H1 (cell line): ENCODE results near the gene RARRES1. TPM values are rescaled to one million over a fixed set of nuclear protein-coding genes. Genes with fewer than 3 reads are reported as not detected.

Experiments
- CTCF ChIA-PET: fragments of 300-600 bp; sonication (Branson Sonifier 250); formaldehyde crosslinking; loops from one replicate; lab custom pipeline; 2021; ENCODE audit not compliant: partially characterized antibody; lab: Charles Lee
- POLR2A ChIA-PET: fragments of 300-600 bp; sonication (Branson Sonifier 250); formaldehyde crosslinking; loops from one replicate; lab custom pipeline; 2021; ENCODE audit warnings: inconsistent platforms; ENCODE audit not compliant: partially characterized antibody; lab: Charles Lee
- DNase-seq, 2 experiments: peaks; one replicate each; pipeline versions ENCODE4 v3.0.0 to v3.0.0-alpha.2; 2010 to 2022; ENCODE audit warnings: low spot score in 2 of 2, low read depth in 1 of 2, mixed read lengths in 1 of 2
- FAIRE-seq: peaks from 2 replicates; lab custom pipeline; 2011; peaks lifted over from hg19 to GRCh38; lab: Jason Lieb, UNC
- H2AFZ ChIP-seq: 2 replicates; pipeline ENCODE4 v1.8.1; 2012; ENCODE audit warnings: low read length, inconsistent platforms
- H2AK5ac ChIP-seq: 2 replicates; pipeline ENCODE4 v1.6.1; 2013; ENCODE audit warnings: low read depth, low read length
- H2BK120ac ChIP-seq: replicated peaks from 2 replicates; pipeline ENCODE3; 2013; ENCODE audit warnings: low read depth, low read length, inconsistent platforms
- H2BK12ac ChIP-seq: 2 replicates; pipeline ENCODE4 v1.6.1; 2013; ENCODE audit warnings: low read depth, low read length
- H2BK15ac ChIP-seq: 2 replicates; pipeline ENCODE4 v1.6.1; 2013; ENCODE audit warnings: low read length
- H2BK20ac ChIP-seq: 2 replicates; pipeline ENCODE4 v1.6.1; 2013; ENCODE audit warnings: low read length
- H2BK5ac ChIP-seq: 2 replicates; pipeline ENCODE4 v1.6.1; 2013; ENCODE audit warnings: low read depth, low read length
- H3K14ac ChIP-seq: 2 replicates; pipeline ENCODE4 v1.6.1; 2013; ENCODE audit warnings: inconsistent platforms; ENCODE audit not compliant: insufficient read length
- H3K18ac ChIP-seq: 2 replicates; pipeline ENCODE4 v1.6.1; 2013; ENCODE audit warnings: low read length; ENCODE audit errors: extremely low read depth
- H3K23ac ChIP-seq: 2 replicates; pipeline ENCODE4 v1.6.1; 2013; ENCODE audit warnings: inconsistent platforms; ENCODE audit not compliant: insufficient read length
- H3K23me2 ChIP-seq: 2 replicates; pipeline ENCODE4 v1.6.1; 2013; ENCODE audit warnings: low read depth, low read length
- H3K27ac ChIP-seq: 2 replicates; pipeline ENCODE4 v1.6.1; 2011; ENCODE audit warnings: low read depth, low read length, inconsistent platforms
- H3K27me3 ChIP-seq, 4 experiments: replicated peaks in 1 of 4; 1 replicate in 1 of 4; 2 replicates in 3 of 4; pipeline versions ENCODE4 v1.6.1 to v1.8.1; 2011 to 2013; ENCODE audit warnings: low read length in 3 of 4, mild to moderate bottlenecking in 3 of 4, inconsistent platforms in 2 of 4, mixed read lengths in 2 of 4, moderate library complexity in 1 of 4; ENCODE audit not compliant: control insufficient read depth in 3 of 4, insufficient read depth in 3 of 4; ENCODE audit errors: extremely low read depth in 1 of 4
- H3K36me3 ChIP-seq, 4 experiments: 2 replicates each; pipeline versions ENCODE4 v1.6.1 to v1.8.1; 2011 to 2013; ENCODE audit warnings: mild to moderate bottlenecking in 4 of 4, low read length in 3 of 4, moderate library complexity in 2 of 4, control low read depth in 1 of 4, inconsistent platforms in 1 of 4; ENCODE audit not compliant: insufficient read depth in 4 of 4, control insufficient read depth in 2 of 4
- H3K4ac ChIP-seq: replicated peaks from 2 replicates; pipeline ENCODE3; 2013; ENCODE audit warnings: low read length, low read depth, mixed read lengths, inconsistent platforms; ENCODE audit not compliant: insufficient read length
- H3K4me1 ChIP-seq, 4 experiments: replicated peaks in 1 of 4; 1 replicate in 1 of 4; 2 replicates in 3 of 4; pipeline versions ENCODE4 v1.6.1 to v1.8.1; 2011 to 2013; ENCODE audit warnings: low read length in 3 of 4, inconsistent platforms in 2 of 4, mixed read lengths in 1 of 4; ENCODE audit not compliant: insufficient read depth in 4 of 4, control insufficient read depth in 3 of 4
- H3K4me2 ChIP-seq, 2 experiments: 2 replicates each; pipeline versions ENCODE4 v1.6.1 to v1.8.1; 2011 to 2013; ENCODE audit warnings: low read depth in 2 of 2, low read length in 2 of 2, control low read depth in 1 of 2, inconsistent platforms in 1 of 2, mild to moderate bottlenecking in 1 of 2; ENCODE audit not compliant: insufficient read depth in 1 of 2
- H3K4me3 ChIP-seq, 4 experiments: fragments of 200-600, 300-600 bp in 1 of 4; sonication (generic), shearing (Covaris generic), sonication (Bioruptor Twin) in 1 of 4; 2 replicates each; pipeline versions ENCODE4 v1.5.1 to v1.8.1; 2011 to 2016; ENCODE audit warnings: low read length in 4 of 4, low read depth in 3 of 4, control low read depth in 2 of 4, inconsistent platforms in 2 of 4, mild to moderate bottlenecking in 2 of 4, mixed read lengths in 1 of 4, moderate library complexity in 1 of 4; ENCODE audit not compliant: insufficient read depth in 2 of 4; ENCODE audit errors: extremely low read depth in 1 of 4
- H3K56ac ChIP-seq: replicated peaks from 2 replicates; pipeline ENCODE3; 2013; ENCODE audit warnings: low read depth, mild to moderate bottlenecking, mixed read lengths, low read length, inconsistent platforms; ENCODE audit not compliant: insufficient read length
- H3K79me1 ChIP-seq: 2 replicates; pipeline ENCODE4 v1.6.1; 2013; ENCODE audit warnings: low read depth, low read length, control low read depth
- H3K79me2 ChIP-seq, 2 experiments: 2 replicates each; pipeline versions ENCODE4 v1.6.1 to v1.8.1; 2012 to 2013; ENCODE audit warnings: low read length in 2 of 2, mild to moderate bottlenecking in 2 of 2, inconsistent platforms in 1 of 2; ENCODE audit not compliant: insufficient read depth in 2 of 2, control insufficient read depth in 1 of 2
- H3K9ac ChIP-seq, 4 experiments: replicated peaks in 1 of 4; 1 replicate in 1 of 4; 2 replicates in 3 of 4; pipeline versions ENCODE4 v1.6.1 to v1.8.1; 2011 to 2013; ENCODE audit warnings: low read depth in 3 of 4, low read length in 3 of 4, control low read depth in 2 of 4, mild to moderate bottlenecking in 2 of 4, moderate library complexity in 2 of 4, inconsistent platforms in 1 of 4; ENCODE audit errors: extremely low read depth in 1 of 4
- H3K9me3 ChIP-seq, 2 experiments: 2 replicates each; pipeline versions ENCODE4 v1.6.1 to v1.8.1; 2012 to 2013; ENCODE audit warnings: mild to moderate bottlenecking in 2 of 2, moderate library complexity in 2 of 2, control low read depth in 1 of 2, inconsistent platforms in 1 of 2, low read depth in 1 of 2, low read length in 1 of 2, mixed read lengths in 1 of 2; ENCODE audit not compliant: insufficient read depth in 2 of 2
- H4K20me1 ChIP-seq, 2 experiments: replicated peaks in 1 of 2; 2 replicates each; pipeline versions ENCODE3 to v1.8.1; 2011 to 2013; ENCODE audit warnings: inconsistent platforms in 2 of 2, low read length in 2 of 2, mild to moderate bottlenecking in 1 of 2; ENCODE audit not compliant: insufficient read depth in 2 of 2, control insufficient read depth in 1 of 2
- H4K5ac ChIP-seq: 2 replicates; pipeline ENCODE4 v1.6.1; 2013; ENCODE audit warnings: low read length, low read depth, mixed read lengths, inconsistent platforms; ENCODE audit not compliant: insufficient read length
- H4K8ac ChIP-seq: 2 replicates; pipeline ENCODE4 v1.8.0; 2013; ENCODE audit warnings: mild to moderate bottlenecking, moderate library complexity, low read length, inconsistent platforms; ENCODE audit not compliant: insufficient read depth; ENCODE audit errors: extremely low read depth
- H4K91ac ChIP-seq: replicated peaks from 2 replicates; pipeline ENCODE3; 2013; ENCODE audit warnings: low read length, mixed read lengths, inconsistent platforms; ENCODE audit not compliant: insufficient read length
- CHD2 ChIP-seq: IDR thresholded peaks from 2 replicates; pipeline ENCODE4 v1.6.1; 2012; ENCODE audit warnings: low read length, improper control_type of control experiment
- CTBP2 ChIP-seq: IDR thresholded peaks from 2 replicates; pipeline ENCODE4 v1.7.0; 2011; ENCODE audit warnings: borderline replicate concordance, mild to moderate bottlenecking, moderate library complexity, mixed read lengths, low read length; ENCODE audit not compliant: insufficient read depth, insufficient read length
- GTF2F1 ChIP-seq: IDR thresholded peaks from 2 replicates; pipeline ENCODE4 v1.6.1; 2012; ENCODE audit warnings: low read depth, low read length, improper control_type of control experiment, borderline replicate concordance
- SP1 ChIP-seq: IDR thresholded peaks from 2 replicates; pipeline ENCODE4 v1.6.1; 2011; ENCODE audit warnings: low read depth, low read length
- TBP ChIP-seq: IDR thresholded peaks from 2 replicates; pipeline ENCODE4 v1.6.1; 2011; ENCODE audit warnings: low read depth, low read length, improper control_type of control experiment
- WGBS, 2 experiments: shearing (Covaris generic) in 1 of 2; methylation state at CpG; one replicate each; pipeline versions ENCODE4 v1.1.6 to v1.1.7; 2013 to 2015; ENCODE audit warnings: low lambda C conversion rate in 2 of 2, mixed read lengths in 2 of 2, inconsistent platforms in 1 of 2, low coverage in 1 of 2, missing lambda C conversion rate in 1 of 2; ENCODE audit not compliant: insufficient replicate concordance in 2 of 2, insufficient coverage in 1 of 2, insufficient read length in 1 of 2; ENCODE audit errors: extremely low coverage in 1 of 2, missing lambda C conversion rate in 1 of 2; 5-methylcytosine and 5-hydroxymethylcytosine counted together
- polyA plus RNA-seq, 7 experiments: library from polyadenylated mRNA; depleted of rRNA in 3 of 7; stranded (reverse) in 5 of 7; unstranded in 2 of 7; fragments of >200 nt in 5 of 7; fragments of 200-250 nt in 2 of 7; gene quantifications; 1 replicate in 5 of 7; 2 replicates in 1 of 7; 4 replicates in 1 of 7; pipeline versions ENCODE4 v1.2.1 to v1.2.3, GENCODE V29; 2011 to 2013; ENCODE audit warnings: missing spikeins in 2 of 7, mixed read lengths in 2 of 7
- total RNA-seq: library from RNA; stranded (reverse); fragmentation: NEBNext Ultra II Directional; extraction: Animal tissue kit (Norgen Biotek cat#: 25700); gene quantifications from 2 replicates; pipeline ENCODE4 v1.2.1, GENCODE V29; 2021
- TF ChIP-seq, protein P1 (sequence below), 3 experiments: IDR thresholded peaks; 1 replicate in 2 of 3; 2 replicates in 1 of 3; pipeline versions ENCODE4 v1.5.1 to v1.6.1; 2011; ENCODE audit warnings: low read length in 3 of 3, mild to moderate bottlenecking in 3 of 3, inconsistent platforms in 2 of 3, low read depth in 1 of 3, moderate library complexity in 1 of 3; ENCODE audit not compliant: insufficient read depth in 1 of 3; ENCODE audit errors: control extremely low read depth in 1 of 3

Gene RARRES1
- total and polyA plus RNA-seq, 2 of the 8 experiments (the other 6 are each of a cell fraction or from before 2014, with no cell fraction given): 0.26 to 0.71 TPM

DNA sequence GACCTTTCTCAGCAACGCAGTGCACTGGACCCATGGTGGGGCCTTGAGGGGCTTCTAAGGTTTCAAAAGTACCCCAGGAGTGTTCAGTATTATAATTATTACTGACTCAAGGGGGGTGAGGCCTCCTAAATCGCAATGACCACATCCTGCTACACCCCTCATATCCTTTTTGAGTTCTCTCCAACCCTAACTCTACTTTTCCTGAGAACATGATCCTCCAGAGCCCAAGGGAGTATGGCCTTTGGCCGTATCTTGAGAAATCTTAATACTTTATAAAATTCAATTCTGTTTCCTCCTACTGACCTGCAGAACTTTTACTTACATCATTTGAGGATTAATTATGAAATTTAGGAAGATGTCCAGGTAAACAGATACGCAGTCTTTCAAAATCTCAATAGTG, 30.4 kb upstream of the RARRES1 start:
- Histone ChIP-seq H2AFZ (no peak overlapping the region), H3K27ac (no peak overlapping the region), H2BK120ac (no peak overlapping the region), H2AK5ac (no peak overlapping the region), H4K5ac (no peak overlapping the region), H3K79me2 (no peaks in the 10 kb centered on the region), H3K4me1 (no peaks in the 10 kb centered on the region), H2BK12ac (no peak overlapping the region), H4K91ac (no peak overlapping the region), H3K14ac (no peak overlapping the region), H3K9ac (no peak overlapping the region), H3K36me3 (no peaks in the 10 kb centered on the region), H3K56ac (no peak overlapping the region), H2BK15ac (no peak overlapping the region), H4K20me1 (no peaks in the 10 kb centered on the region), H2BK20ac (no peak overlapping the region), H3K18ac (no peak overlapping the region), H3K4ac (no peak overlapping the region), H3K4me2 (no peak overlapping the region), H3K27me3 (no peaks in the 10 kb centered on the region), H3K23ac (no peak overlapping the region), H3K9me3 (no peaks in the 10 kb centered on the region), H2BK5ac (no peak overlapping the region), H3K23me2 (no peaks in the 10 kb centered on the region), H4K8ac (no peak overlapping the region), H3K4me3 (no peak overlapping the region), H3K79me1 (no peaks in the 10 kb centered on the region)
- DNase-seq: no peak
- CTCF ChIA-PET: interaction anchor here (1.0 to 4.9 kb wide), 4 partner anchors 10 to 83 kb away, joined by 3 to 25 read pairs (median 8); no protein-coding TSS in a partner anchor
- POLR2A ChIA-PET: no interaction called here
- TF ChIP-seq SP1: no peak
- TF ChIP-seq CHD2: no peak
- TF ChIP-seq TBP: no peak
- TF ChIP-seq, protein P1, sequence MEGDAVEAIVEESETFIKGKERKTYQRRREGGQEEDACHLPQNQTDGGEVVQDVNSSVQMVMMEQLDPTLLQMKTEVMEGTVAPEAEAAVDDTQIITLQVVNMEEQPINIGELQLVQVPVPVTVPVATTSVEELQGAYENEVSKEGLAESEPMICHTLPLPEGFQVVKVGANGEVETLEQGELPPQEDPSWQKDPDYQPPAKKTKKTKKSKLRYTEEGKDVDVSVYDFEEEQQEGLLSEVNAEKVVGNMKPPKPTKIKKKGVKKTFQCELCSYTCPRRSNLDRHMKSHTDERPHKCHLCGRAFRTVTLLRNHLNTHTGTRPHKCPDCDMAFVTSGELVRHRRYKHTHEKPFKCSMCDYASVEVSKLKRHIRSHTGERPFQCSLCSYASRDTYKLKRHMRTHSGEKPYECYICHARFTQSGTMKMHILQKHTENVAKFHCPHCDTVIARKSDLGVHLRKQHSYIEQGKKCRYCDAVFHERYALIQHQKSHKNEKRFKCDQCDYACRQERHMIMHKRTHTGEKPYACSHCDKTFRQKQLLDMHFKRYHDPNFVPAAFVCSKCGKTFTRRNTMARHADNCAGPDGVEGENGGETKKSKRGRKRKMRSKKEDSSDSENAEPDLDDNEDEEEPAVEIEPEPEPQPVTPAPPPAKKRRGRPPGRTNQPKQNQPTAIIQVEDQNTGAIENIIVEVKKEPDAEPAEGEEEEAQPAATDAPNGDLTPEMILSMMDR (IDR thresholded peaks at IDR 0.05; ENCODE audit: control extremely low read depth in 1 of 3, insufficient read depth in 1 of 3, low read depth in 1 of 3, low read length in 3 of 3): no peak
- TF ChIP-seq CTBP2: no peak
- TF ChIP-seq GTF2F1: no peak
- no peak for FAIRE-seq
- WGBS, 2 experiments: 92% methylated on average over 4 of the region's 4 CpGs; no CpG with 5 or more reads in 1 of the 2 experiments
